ENCODE data around the gene NFIC.

The NFIC gene

DNA sequence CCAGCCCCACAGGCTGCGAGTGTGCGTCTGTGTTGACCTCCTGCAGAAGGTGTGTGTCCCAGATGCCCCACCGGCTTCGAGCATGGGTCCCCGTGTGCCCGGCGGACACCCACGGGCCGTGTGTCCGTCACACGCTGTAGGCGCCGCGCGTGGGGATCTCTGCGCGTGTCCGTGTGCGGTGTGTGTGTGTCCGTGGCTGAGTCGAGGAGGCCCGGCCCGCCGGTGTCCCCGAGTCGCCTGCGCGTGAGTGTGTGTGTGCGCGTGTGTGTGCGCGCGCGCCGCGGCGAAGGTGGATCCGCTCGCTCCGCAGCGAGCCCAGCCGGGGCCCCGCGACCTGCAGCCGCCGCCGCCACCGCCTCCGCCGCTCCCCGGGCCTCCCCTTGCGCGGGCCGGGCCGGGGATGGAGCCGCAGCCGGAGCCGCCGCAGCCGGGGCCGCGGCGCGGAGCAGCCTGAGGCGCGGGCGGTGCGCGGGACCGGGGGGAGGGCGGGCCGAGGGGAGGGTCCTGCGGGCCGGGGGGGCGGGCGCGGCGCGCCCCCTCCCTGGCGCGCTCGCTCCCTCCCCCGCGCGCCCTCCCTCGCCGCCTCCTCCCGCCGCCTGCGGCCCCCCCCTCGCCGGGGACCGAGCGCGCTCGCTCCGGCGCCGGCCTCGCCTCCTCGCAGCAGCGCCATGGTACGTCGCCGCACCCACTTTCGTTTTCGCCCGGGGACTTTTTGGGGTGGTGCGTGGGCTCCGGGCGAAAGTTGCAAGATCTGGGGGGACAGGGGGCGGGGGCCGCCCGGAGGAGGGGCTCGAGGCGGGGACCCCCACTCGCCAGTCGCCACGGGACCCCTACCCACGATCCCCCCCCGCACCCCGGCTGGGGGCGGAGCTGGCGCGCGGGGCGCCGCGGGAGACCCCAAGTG, 7.1 kb upstream of the NFIC start:
- no peak for DNase-seq (ENCODE audit: low read depth in 2 of 2)

DNA sequence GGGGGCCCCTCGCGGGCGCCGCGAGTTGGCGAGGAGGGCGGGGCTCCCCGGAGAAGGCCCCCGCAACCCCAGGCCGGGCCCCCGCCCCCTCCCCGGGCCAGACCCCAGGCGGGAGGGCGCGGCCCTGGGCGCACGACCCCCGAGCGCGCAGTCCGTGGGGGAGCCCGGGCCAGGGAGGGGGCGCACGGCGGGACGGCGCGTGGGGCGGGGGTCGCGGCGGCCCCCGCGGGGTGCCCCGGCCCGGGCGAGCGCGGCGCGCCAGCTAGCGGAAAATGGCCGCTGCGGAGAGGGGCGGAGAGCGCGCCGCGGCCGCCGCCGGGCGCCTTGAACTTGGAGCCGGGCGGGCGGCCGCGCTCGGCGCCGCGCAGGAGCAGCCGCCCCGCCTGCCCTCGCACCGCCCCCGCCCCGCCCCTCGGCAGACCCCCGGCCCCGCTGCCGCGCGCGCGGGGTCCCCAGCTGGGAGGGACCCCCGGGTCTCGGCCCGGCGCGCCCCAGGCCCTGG, 6.4 kb upstream of the NFIC start:
- DNase-seq (ENCODE audit: low read depth in 2 of 2) = no peak

DNA sequence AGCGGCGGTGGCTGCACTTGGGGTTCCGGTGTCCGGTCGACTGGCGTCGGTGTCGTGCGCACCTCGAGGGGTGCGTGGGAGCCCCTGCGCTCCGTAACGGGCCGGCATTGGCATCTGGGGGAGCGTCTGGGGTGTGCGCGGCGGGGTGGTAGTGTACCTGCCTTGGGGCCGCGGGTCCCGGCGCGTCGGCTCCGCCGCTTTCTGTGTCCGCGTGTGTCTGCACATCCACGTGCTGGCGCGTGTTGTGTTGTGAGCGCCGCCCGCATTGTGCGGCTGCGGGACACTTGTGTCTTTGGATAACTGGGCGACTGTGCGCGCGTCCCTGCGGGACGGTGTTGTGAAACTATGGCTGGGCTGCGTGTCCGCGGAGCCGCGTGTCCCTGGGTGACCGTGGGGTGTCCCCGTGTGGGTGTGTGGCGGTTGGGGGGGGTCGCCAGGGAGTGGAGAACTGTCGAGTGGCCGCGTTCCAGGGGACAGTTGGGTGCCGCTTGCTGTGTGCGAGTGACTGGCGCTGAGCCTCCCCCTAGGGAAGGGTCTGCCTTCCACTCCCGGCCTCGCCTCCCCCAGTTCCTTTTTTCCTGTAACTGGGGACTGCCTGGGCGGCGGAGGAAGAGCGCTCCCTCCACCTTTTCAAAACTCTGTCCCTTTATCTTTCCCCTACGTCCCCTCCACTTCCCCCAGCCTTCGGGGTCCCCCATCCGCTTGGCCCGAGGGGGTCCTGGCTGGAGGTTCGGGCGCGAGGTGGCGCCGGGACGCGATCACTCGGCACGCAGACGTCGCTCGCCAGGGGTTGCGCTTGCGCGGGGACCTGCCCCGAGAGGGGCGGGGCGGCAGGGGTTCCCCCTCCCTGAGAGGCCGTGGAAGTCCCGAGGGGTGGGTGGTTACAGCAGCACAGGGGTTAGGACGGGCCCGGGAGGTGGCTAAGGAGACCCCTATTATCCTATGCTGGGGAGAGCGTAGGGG, 5.7 kb upstream of the NFIC start:
- DNase-seq (ENCODE audit: low read depth in 2 of 2) = no peak

DNA sequence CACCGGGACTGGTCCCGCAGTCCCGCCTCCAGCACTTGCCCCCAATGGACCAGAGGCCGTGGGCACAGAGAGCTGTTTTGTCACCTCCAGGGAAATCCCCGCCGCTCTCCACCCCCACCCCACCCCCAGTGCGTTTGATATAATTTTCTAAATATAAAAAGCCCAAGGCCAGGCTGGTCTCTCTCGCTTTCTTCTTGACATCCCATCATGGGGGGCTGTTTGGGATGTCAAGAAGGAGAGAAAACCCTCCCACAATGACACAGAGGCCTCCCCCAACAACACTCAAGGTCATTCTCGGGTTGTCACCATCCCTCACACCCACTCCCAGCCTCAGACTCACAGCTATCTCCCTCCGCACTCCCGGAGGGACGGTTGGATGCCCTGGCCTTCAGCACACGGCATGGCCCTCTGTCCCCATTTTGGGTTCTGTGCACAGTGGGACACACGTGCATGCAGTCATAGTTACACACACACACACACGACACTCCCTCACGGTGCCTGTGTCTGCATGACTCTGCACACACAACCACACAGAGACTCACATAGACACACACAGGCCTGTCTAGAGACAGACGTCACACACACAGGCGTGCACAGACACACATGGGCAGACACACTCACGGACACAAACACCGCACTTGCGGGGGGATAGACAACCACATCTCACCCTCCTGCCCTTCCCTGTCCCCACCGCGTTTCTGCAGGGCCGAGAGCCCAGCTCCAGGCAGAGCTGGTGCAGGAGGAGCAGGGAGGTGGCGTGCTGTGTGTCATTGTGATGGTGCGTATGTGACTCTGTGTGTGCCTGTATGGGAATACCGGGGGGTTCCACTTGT, 4.8 kb upstream of the NFIC start:
- DNase-seq (ENCODE audit: low read depth in 2 of 2) = no peak

DNA sequence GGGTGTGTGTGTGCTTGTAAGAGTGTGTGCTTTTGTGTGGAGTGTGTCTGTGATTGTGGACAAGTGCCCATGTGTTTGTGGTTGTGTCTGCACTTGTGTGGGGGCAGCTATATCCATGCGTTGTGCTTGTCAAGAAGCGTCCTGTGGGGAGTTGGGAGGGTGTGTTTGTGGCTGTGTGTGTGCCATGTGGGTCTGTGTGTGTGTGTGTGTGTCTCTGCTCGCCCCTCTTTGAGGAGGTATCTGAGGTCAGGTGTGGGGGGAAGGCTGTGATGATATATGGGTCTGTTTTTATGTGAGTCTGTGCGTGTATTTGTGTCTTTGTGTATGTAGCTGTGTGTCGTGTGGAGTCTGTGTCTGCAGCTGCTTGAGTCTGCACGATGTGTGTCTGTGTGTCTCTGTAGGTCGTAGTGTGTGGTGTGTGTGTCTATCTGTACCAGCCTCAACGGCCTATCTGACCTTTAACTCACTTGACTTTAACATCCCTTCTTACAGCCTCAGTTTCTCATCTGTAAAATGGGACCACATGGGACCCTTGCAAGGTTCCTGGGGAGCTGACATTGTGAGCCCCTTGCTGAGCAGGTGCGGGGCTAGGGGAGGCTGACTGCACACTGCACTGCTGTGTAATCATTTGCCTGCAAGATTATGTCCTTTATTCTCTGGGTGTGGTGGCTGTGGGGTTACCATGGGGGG, 4.0 kb upstream of the NFIC start:
- no peak for DNase-seq (ENCODE audit: low read depth in 2 of 2)

DNA sequence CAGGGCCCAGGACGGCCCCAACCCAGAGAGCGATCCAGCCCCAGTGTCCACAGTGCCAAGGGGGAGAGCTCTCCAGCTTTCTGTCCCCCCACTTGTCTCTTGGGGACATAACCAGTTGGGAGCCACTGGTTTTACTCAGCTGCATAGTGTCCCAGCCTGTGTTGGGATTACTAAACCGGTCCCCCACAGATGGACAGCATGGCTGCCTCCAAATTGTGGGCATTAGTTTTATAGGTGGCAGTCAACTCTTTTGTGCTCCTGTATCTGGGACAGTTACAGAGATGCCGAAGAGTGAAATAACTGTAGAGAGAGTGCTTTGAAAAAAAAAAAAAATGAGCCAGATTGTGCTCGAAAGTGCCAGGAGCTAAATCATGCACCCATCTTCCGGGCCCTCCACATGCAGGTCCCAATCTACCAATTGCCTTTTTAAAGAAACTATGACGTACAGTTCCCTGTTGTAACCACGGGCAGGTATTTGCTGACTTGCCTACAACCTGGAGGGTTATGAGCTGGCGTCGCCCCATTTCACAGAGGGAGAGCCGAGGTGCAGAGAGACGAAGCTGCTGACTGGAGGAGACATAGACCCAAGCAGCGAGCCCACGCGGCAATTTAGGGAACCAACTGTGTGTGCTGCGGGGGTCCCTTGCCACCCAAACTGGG, 2.4 kb upstream of the NFIC start:
- no peak for DNase-seq (ENCODE audit: low read depth in 2 of 2)

DNA sequence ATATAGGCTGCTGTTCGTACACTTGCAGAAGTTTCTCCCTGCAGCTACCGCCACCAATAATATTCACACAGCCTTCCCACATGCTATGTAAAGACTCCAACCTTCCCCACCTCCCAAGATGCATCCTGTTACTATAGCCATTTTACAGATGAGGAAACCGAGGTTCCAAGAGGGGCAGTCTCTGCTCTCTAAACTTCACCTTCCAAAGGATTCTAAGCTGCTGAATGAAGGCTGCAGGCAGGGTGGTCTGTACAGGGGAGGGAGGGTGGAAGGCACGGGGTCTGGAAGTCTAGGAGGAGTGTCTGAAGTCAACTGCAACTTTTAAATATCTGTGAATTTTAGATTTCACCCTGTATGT, 1.9 kb upstream of the NFIC start:
- DNase-seq (ENCODE audit: low read depth in 2 of 2) = no peak

DNA sequence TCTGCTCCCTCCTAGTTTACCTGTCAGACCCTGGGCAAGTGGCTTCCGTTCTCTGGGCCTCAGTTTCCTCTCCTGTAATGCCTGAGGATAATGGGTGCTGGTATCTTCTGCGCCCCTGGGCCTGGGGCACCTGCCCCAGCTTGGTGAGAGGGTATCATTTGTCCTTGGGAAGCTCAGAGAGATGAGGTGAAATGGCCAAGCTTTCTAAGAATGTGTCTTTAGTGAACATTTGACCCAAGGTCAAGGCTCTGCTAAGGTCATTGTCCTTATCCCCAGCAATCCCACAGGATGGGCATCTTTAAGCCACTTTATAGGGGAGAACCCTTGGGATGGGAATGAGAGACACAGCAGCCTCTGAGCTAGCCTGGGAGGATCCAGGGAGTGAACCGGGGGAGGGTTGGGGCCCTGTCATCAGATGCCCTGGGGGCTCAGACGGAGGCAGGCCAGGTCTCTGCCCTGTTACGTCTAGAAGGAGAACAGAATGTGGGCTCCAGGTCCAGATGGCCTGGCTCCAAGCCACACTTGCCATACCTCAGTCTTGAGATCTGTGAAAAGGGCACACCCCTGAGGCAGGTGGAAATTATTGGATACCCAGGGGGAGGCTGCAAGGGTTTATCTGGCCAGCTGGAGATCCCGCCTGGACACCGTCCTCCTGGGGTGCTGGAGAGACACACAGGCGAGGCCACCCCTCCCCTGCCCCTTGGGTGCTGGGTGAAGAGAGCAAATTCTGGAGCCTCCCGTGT, 1.1 kb upstream of the NFIC start:
- no peak for DNase-seq (ENCODE audit: low read depth in 2 of 2)

DNA sequence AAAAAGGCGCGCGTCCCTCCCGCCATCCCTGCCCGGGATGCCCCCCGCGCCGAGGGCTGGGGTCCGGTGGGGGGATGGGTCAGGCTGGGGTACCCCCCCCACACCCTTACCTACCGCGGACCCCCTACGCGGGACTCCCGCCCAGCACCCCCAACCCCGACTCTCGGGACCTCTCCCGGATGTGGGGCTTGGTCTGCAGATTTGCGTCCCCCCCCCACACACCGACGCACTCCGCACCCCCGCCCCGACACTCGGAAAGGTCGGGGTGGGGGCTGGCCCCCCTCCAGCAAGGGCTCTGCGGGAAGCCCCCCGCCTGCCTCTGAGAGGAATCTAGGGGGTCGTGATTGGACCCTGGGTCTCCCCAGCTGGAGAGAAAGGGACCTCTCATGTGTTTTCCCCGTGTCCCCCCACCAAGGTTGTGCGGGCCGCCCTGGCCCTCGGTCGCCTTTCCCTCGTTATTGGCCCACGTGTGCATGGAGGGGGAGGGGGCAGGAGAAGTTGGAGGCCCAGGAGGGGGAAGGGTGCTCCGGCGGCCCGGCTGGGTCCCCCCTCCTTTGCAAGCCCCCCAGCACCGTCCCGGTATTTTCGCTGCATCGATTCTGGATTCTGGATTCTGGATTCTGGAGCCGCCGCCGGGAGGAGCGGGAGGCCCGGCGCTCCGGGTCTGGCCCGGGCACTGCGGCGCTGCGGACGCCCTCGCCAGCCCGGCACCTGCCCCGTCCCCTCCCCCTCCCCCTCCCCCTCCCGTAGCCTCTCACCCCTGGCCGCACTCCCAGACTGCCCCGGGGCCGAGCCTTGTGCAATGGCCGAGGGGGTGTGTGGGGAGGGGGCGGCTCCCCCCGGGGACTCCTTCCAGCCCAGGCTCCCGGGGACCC, 607 bp downstream of the NFIC start:
- no peak for DNase-seq (ENCODE audit: low read depth in 2 of 2)

DNA sequence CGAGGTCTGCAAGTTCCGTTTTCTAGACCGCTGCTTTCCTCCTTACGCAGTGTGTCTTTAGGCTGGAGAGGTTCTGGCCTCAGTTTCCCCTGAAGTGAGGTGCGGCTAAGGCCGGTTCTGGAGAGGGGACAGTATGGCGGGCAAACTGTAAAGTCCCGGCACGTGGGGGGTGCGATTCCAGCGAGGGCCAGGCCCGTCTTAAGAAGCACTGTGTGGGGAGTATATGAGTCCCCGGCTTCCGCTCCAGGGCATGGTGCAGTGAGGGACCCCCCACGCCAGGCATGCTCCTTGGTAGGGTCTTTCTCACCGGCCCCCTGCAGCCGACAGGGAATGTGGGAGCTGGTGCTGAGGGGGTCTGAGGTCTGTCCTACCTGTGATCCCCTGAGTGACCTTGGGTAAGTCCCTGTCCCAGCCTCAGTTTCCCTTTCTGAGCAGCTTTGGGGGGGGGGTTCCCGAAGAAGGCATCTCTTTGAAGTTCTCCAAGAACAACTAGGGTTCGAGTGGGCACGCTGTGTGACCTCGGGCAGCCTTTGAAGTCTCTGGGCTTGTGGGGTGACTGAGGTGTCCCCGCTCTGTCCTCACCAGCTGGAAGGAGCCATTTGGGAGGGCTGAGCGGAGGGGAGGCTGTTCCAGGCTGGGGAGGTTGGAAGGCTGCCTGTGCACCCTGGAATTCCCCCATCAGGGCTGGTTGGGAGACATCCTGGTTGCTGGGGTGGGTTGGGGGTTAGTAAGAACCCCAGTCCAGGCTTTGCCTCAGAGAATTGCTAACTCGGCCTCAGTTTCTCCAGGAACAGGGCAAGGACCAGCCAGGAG, 1.5 kb downstream of the NFIC start:
- no peak for DNase-seq (ENCODE audit: low read depth in 2 of 2)

DNA sequence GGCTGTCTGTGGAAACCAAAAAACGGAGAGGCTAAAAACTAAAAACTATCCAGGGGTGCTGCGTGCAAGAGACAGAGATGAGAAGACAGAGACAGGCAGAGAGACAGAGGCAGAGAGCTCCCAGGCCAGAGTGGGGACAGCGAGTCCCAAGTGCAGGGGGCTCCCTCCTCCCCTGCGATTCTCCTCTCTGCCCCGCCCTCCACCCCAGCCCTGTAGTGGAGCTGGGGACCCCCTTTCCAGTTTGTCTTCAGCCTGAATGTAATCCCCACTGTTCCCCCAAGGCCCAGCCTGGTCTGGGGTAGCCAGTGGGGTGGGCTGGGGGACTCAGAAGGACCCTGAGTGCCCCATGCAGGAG, 2.0 kb downstream of the NFIC start:
- DNase-seq (ENCODE audit: low read depth in 2 of 2) = no peak

DNA sequence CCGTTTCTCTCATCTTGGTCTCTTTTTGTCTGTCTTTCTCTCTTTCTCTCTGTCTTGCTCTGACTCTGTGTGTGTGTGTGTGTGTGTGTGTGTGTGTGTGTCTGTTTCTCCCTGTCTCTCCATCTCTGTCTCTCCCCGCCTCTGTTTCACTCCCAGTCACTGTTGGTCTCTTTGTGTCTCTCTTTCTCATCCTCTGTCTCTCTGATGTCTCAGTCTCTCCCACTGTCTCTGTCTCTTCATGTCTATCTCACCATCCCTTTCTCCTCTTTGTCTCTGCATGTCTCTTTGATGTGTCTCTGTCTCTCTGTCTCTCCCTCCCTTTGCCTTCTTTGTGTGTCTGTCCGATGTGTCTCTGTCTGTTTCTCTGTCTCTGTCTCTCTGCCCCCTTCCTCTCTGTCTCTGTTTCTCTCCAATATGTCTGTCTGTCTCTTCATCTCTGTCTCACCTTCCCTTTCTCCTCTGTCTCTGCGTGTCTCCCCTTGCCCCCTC, 2.5 kb downstream of the NFIC start:
- DNase-seq (ENCODE audit: low read depth in 2 of 2) = no peak

DNA sequence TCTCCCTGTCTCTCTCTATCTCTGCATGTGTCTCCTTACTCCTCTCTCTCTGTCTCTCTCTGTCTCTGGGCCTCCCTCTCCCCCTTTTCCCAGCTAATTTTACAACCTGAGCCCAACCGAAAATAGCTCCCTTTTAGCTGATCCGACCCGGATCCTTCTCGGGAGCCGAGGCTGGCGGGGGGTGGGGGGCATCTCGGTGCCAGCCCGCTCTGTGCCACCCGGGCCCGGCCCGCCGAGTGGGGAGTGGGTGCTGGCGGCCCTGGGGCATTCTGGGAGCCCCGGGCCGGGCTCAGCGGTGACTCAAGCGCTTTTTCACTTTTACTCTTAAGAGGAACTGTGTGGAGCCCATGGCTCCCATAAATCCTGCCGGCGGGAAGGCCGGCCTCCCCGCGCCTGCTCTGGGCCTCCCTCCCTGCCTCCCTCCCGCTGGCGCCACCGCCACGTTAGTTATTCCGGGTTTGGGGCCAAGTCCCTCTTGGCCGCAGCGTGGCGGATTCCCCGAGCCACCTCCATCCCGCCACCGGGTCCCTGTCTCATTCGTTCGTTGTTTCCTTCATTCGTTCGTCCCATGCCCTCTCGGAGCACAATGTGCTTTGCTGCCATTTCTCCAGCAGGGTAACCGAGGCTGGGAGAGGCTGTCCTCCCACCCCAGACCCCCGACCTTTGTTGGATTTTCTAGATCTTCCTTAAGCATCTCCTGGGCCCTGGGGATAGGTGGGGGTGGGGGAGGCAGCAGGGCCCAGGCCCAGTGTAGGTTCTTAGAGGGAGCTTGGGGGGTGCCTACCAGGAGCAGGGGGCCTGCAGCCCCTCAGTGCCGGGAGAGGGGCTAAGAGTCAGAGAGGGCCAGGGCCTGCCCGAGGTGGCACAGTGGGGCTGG, 3.2 kb downstream of the NFIC start:
- no peak for DNase-seq (ENCODE audit: low read depth in 2 of 2)

DNA sequence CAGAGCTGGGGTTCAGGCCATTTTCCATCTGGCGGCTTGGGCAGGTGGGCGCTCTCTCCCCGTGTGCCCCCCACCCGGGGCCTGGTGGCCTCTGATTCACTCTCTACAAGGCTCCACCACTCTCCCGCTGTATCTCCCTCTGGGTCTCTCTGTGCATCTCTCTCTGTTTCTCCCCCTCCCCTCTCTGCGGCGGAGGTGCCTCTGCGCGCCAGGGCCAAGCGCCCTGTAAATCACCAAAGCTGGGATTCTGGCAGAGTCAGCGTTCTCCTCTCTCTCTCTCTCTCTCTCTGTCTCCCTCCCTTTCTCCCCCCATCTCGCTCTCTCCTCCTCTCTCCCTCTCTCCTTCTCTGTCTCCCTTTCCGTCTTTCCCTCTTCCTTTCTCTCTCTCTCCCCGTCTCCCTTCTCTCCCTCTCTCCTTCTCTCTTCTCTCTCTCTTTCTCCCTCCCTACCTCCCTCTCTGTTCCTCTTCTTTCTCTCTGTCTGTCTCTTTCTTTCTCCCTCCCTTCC, 3.9 kb downstream of the NFIC start:
- no peak for DNase-seq (ENCODE audit: low read depth in 2 of 2)

DNA sequence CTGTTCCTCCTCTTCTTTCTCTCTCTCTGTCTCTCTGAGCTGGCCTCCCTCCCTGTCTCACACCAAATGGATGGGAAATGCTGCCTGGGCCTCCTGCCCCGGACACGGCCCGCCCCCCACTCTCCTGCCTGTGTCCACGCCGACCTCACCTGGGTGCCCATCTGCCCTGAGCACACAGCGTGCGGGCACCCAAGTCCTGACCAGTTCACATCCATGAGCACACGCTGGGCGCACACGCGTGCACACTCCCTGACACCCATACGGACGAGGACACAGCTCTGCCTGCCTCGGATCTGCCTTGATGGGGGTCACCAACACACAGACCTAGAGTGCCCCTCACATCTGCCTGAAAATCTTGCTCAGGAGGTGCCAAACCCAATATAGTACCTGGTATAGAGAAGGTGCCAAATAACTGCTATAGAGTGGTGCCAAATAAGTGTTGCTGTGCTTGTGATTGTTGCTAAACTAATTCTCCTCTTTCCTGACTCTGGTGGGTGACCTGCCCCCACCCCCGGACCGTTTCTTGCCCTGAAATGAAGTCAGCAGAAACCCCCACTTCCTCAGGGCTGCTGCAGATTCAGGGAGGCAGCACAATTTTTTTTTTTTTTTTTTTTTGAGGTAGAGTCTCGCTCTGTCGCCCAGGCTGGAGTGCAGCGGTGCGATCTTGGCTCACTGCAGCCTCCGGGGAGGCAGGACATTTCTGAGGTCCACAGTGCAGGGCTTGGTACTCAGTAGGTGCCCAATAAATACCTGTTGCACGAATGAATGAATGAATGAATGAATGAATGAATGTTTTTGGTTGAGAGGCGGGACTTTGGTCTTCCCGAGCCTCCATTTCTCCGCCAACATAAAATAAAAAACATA, 4.6 kb downstream of the NFIC start:
- DNase-seq (ENCODE audit: low read depth in 2 of 2) = no peak

DNA sequence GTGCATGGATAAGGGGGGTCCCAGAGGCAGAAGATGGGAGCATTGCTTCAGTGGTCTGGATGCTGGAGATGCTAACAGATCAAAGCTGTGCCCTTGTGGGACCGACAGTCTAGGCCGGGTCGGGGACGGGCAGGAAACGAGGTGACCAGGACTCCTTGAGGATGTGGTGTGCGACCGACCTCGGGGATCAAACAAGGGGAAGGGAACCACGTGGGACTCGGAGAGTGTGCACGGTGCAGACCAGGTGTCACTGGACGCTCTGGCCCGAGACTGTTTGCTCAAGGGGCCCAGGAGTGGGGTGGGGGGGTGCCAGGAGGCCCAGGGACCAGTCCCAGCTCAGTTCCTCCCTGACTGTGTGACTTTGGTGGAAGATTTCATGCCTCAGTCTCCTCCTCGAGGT, 6.0 kb downstream of the NFIC start:
- no peak for DNase-seq (ENCODE audit: low read depth in 2 of 2)
